Mesendoderm (in vitro differentiated cells): Measurements from ENCODE around the gene PI3.

Experiments used
- DNase-seq: peaks from one replicate; pipeline ENCODE4 v3.0.0; 2013
- H2AK5ac ChIP-seq: 2 replicates; pipeline ENCODE4 v1.6.1; 2013; ENCODE audit warnings: low read length, inconsistent platforms
- H2BK120ac ChIP-seq: 2 replicates; pipeline ENCODE4 v1.6.1; 2013; ENCODE audit warnings: low read depth, mild to moderate bottlenecking, low read length, moderate library complexity, mixed read lengths
- H2BK15ac ChIP-seq: replicated peaks from 2 replicates; pipeline ENCODE4 v1.6.1; 2013; ENCODE audit warnings: low read depth, mild to moderate bottlenecking, moderate library complexity
- H2BK5ac ChIP-seq: 2 replicates; pipeline ENCODE4 v1.6.1; 2013; ENCODE audit warnings: low read length, inconsistent platforms
- H3K18ac ChIP-seq: 2 replicates; pipeline ENCODE4 v1.6.1; 2013; ENCODE audit warnings: mild to moderate bottlenecking, low read length, mixed read lengths
- H3K23ac ChIP-seq: one replicate; pipeline ENCODE4 v1.6.1; 2013; ENCODE audit warnings: low read length
- H3K27ac ChIP-seq: 2 replicates; pipeline ENCODE4 v1.5.1; 2013; ENCODE audit warnings: low read depth, mild to moderate bottlenecking, inconsistent platforms, low read length, moderate library complexity
- H3K27me3 ChIP-seq: 2 replicates; pipeline ENCODE4 v1.6.1; 2013; ENCODE audit warnings: low read length, control low read depth, mild to moderate bottlenecking, inconsistent platforms; ENCODE audit not compliant: insufficient read depth, poor library complexity
- H3K36me3 ChIP-seq: 2 replicates; pipeline ENCODE4 v1.6.1; 2013; ENCODE audit warnings: low read length, inconsistent platforms; ENCODE audit not compliant: control insufficient read depth, insufficient read depth
- H3K4ac ChIP-seq: one replicate; pipeline ENCODE4 v1.6.1; 2013; ENCODE audit warnings: low read depth, mild to moderate bottlenecking, low read length, moderate library complexity
- H3K4me1 ChIP-seq: 2 replicates; pipeline ENCODE4 v1.6.1; 2013; ENCODE audit warnings: low read depth, low read length, inconsistent platforms; ENCODE audit not compliant: control insufficient read depth
- H3K4me2 ChIP-seq: 2 replicates; pipeline ENCODE4 v1.6.1; 2013; ENCODE audit warnings: low read length
- H3K4me3 ChIP-seq: 2 replicates; pipeline ENCODE4 v1.5.1; 2013; ENCODE audit warnings: mild to moderate bottlenecking, low read length
- H3K56ac ChIP-seq: one replicate; pipeline ENCODE4 v1.6.1; 2013; ENCODE audit warnings: low read length
- H3K79me1 ChIP-seq: 2 replicates; pipeline ENCODE4 v1.6.1; 2013; ENCODE audit warnings: low read length, inconsistent platforms
- H3K79me2 ChIP-seq: 2 replicates; pipeline ENCODE4 v1.6.1; 2013; ENCODE audit warnings: mild to moderate bottlenecking, low read length; ENCODE audit not compliant: control insufficient read depth, insufficient read depth
- H3K9ac ChIP-seq: 2 replicates; pipeline ENCODE4 v1.6.1; 2013; ENCODE audit warnings: low read length, inconsistent platforms
- H4K5ac ChIP-seq: one replicate; pipeline ENCODE4 v1.6.1; 2013; ENCODE audit warnings: low read length
- H4K8ac ChIP-seq: one replicate; pipeline ENCODE4 v1.6.1; 2013; ENCODE audit warnings: low read depth, mild to moderate bottlenecking, control low read depth, low read length, moderate library complexity
- WGBS: extraction: QIAGEN DNeasy Blood & Tissue Kit; methylation state at CpG from one replicate; pipeline ENCODE4 v1.1.7; 2013; ENCODE audit warnings: low lambda C conversion rate, missing lambda C conversion rate; ENCODE audit not compliant: insufficient coverage; ENCODE audit errors: extremely low coverage; 5-methylcytosine and 5-hydroxymethylcytosine counted together

PI3 gene

GRCh38 chr20:45211569-45212474 is 37.1 kb downstream of the PI3 start:
- H3K4me3 ChIP-seq, result no peak overlapping the region
- H3K79me1 ChIP-seq, result no peaks in the 10 kb centered on the region
- no peak overlapping the region for H4K8ac ChIP-seq
- H3K79me2 ChIP-seq, result no peaks in the 10 kb centered on the region
- no peak overlapping the region for H2BK15ac ChIP-seq
- H3K18ac ChIP-seq, result no peak overlapping the region
- no peak overlapping the region for H2BK5ac ChIP-seq
- H4K5ac ChIP-seq, result no peak overlapping the region
- no peak overlapping the region for H3K4ac ChIP-seq
- H3K4me1 ChIP-seq, result no peaks in the 10 kb centered on the region
- no peak overlapping the region for H3K9ac ChIP-seq
- H3K56ac ChIP-seq, result no peak overlapping the region
- H2BK120ac ChIP-seq, result no peak overlapping the region
- no peaks in the 10 kb centered on the region for H3K27me3 ChIP-seq
- no peak overlapping the region for H2AK5ac ChIP-seq
- H3K4me2 ChIP-seq, result no peak overlapping the region
- no peak overlapping the region for H3K27ac ChIP-seq
- H3K23ac ChIP-seq, result no peak overlapping the region
- H3K36me3 ChIP-seq, result no peaks in the 10 kb centered on the region
- DNase-seq, result no peak

GRCh38 chr20:45212836-45213235 is 38.1 kb downstream of the PI3 start:
- WGBS, result no CpG with 5 or more reads among the region's 3 CpGs
- Histone ChIP-seq H3K36me3 (no peaks in the 10 kb centered on the region), H3K79me1 (no peaks in the 10 kb centered on the region), H3K4ac (no peak overlapping the region), H3K79me2 (no peaks in the 10 kb centered on the region), H3K18ac (no peak overlapping the region), H2AK5ac (no peak overlapping the region), H3K4me3 (no peak overlapping the region), H3K4me2 (no peak overlapping the region), H3K56ac (no peak overlapping the region), H4K8ac (no peak overlapping the region), H2BK15ac (no peak overlapping the region), H3K23ac (no peak overlapping the region), H3K9ac (no peak overlapping the region), H3K27me3 (no peaks in the 10 kb centered on the region), H3K4me1 (no peaks in the 10 kb centered on the region), H4K5ac (no peak overlapping the region), H2BK120ac (no peak overlapping the region), H3K27ac (no peak overlapping the region), H2BK5ac (no peak overlapping the region)
- DNase-seq, result no peak

- Histone ChIP-seq H3K23ac (no peak overlapping the region), H3K4me3 (no peak overlapping the region), H3K27ac (no peak overlapping the region), H3K4ac (no peak overlapping the region), H3K36me3 (no peaks in the 10 kb centered on the region), H3K79me1 (no peaks in the 10 kb centered on the region), H3K4me2 (no peak overlapping the region), H3K27me3 (no peaks in the 10 kb centered on the region), H3K18ac (no peak overlapping the region), H4K5ac (no peak overlapping the region), H3K56ac (no peak overlapping the region), H3K9ac (no peak overlapping the region), H3K79me2 (no peaks in the 10 kb centered on the region), H2BK120ac (no peak overlapping the region), H4K8ac (no peak overlapping the region), H3K4me1 (no peaks in the 10 kb centered on the region), H2BK5ac (no peak overlapping the region), H2AK5ac (no peak overlapping the region), H2BK15ac (no peak overlapping the region)
- WGBS, result no CpG with 5 or more reads among the region's 4 CpGs
- no peak for DNase-seq
Measured at GRCh38 chr20:45218124-45218523, 43.4 kb downstream of the PI3 start.

GRCh38 chr20:45218636-45219035 is 43.9 kb downstream of the PI3 start:
- H3K18ac ChIP-seq, result no peak overlapping the region
- no peak overlapping the region for H4K5ac ChIP-seq
- no peak overlapping the region for H2BK15ac ChIP-seq
- no peaks in the 10 kb centered on the region for H3K79me1 ChIP-seq
- H3K27me3 ChIP-seq, result no peaks in the 10 kb centered on the region
- H3K4me1 ChIP-seq, result no peaks in the 10 kb centered on the region
- no peak for DNase-seq
- no peak overlapping the region for H3K4me3 ChIP-seq
- no peak overlapping the region for H2AK5ac ChIP-seq
- no peak overlapping the region for H3K4me2 ChIP-seq
- no peak overlapping the region for H3K4ac ChIP-seq
- H2BK120ac ChIP-seq, result no peak overlapping the region
- H4K8ac ChIP-seq, result no peak overlapping the region
- H2BK5ac ChIP-seq, result no peak overlapping the region
- H3K79me2 ChIP-seq, result no peaks in the 10 kb centered on the region
- WGBS, result no CpG with 5 or more reads among the region's 2 CpGs
- H3K27ac ChIP-seq, result no peak overlapping the region
- H3K56ac ChIP-seq, result no peak overlapping the region
- H3K9ac ChIP-seq, result no peak overlapping the region
- H3K23ac ChIP-seq, result no peak overlapping the region
- H3K36me3 ChIP-seq, result no peaks in the 10 kb centered on the region

DNA sequence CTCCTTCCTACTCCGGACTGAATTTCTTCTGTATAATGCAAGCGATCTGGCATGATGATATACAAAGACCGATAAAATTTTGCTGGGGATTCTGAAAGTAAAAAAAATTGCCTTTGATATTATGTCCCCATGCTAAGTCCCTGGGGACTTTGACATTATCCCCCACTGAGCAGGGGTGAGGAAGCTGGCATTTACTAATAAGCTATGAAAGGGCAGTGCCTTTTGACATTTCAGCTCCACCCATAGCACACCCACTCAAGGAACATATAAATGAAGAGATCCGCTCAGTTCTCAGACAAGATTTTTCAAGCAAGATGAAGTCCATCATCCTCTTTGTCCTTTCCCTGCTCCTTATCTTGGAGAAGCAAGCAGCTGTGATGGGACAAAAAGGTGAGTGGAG is 46.4 kb downstream of the PI3 start, which contains the start of gene SEMG2:
SEMG2 (plus strand) TSS at position 298 of the 400 bp plus-strand sequence; CDS start at position 315, 17 bp downstream.
- H3K4me3 ChIP-seq, result no peak within 1 kb of the TSS
- H3K4me2 ChIP-seq, result no peak within 1 kb of the TSS
- H3K4me1 ChIP-seq, result no peaks in the 10 kb centered on the region
- no peaks in the 10 kb centered on the region for H3K36me3 ChIP-seq
- H3K4ac ChIP-seq, result no peak within 1 kb of the TSS
- no peaks in the 10 kb centered on the region for H3K79me2 ChIP-seq
- H3K9ac ChIP-seq, result no peak within 1 kb of the TSS
- H3K27me3 ChIP-seq, result no peaks in the 10 kb centered on the region
- H3K18ac ChIP-seq, result no peak within 1 kb of the TSS
- H2AK5ac ChIP-seq, result no peak within 1 kb of the TSS
- no peak within 1 kb of the TSS for H2BK15ac ChIP-seq
- H3K56ac ChIP-seq, result no peak within 1 kb of the TSS
- no CpG with 5 or more reads among the region's 4 CpGs for WGBS
- no peak within 1 kb of the TSS for H4K5ac ChIP-seq
- DNase-seq, result no peak
- no peak within 1 kb of the TSS for H3K27ac ChIP-seq
- no peak within 1 kb of the TSS for H2BK5ac ChIP-seq
- H2BK120ac ChIP-seq, result no peak within 1 kb of the TSS
- H4K8ac ChIP-seq, result no peak within 1 kb of the TSS
- H3K79me1 ChIP-seq, result no peaks in the 10 kb centered on the region
- H3K23ac ChIP-seq, result no peak within 1 kb of the TSS

- no peak overlapping the region for H3K23ac ChIP-seq
- H2BK15ac ChIP-seq, result no peak overlapping the region
- H3K4me1 ChIP-seq, result no peaks in the 10 kb centered on the region
- H4K8ac ChIP-seq, result no peak overlapping the region
- no peak for DNase-seq
- H2BK120ac ChIP-seq, result no peak overlapping the region
- H3K79me1 ChIP-seq, result no peaks in the 10 kb centered on the region
- no peak overlapping the region for H3K56ac ChIP-seq
- H2AK5ac ChIP-seq, result no peak overlapping the region
- H3K36me3 ChIP-seq, result no peaks in the 10 kb centered on the region
- no peak overlapping the region for H3K4me2 ChIP-seq
- H3K4me3 ChIP-seq, result no peak overlapping the region
- H3K79me2 ChIP-seq, result no peaks in the 10 kb centered on the region
- no peak overlapping the region for H2BK5ac ChIP-seq
- H3K4ac ChIP-seq, result no peak overlapping the region
- H3K18ac ChIP-seq, result no peak overlapping the region
- H3K27ac ChIP-seq, result no peak overlapping the region
- no peak overlapping the region for H3K9ac ChIP-seq
- H3K27me3 ChIP-seq, result no peaks in the 10 kb centered on the region
- no peak overlapping the region for H4K5ac ChIP-seq
Measured at GRCh38 chr20:45223136-45223535, 48.4 kb downstream of the PI3 start.
